ENCODE measurements around the gene CLSTN1. TPM values are rescaled to one million over a fixed set of nuclear protein-coding genes. Genes with fewer than 3 reads are reported as not detected.

Gene CLSTN1
- total and polyA plus RNA-seq, 10 of the 15 experiments (the other 5 are each of a cell fraction or from before 2014, with no cell fraction given): 2.7 to 64.4 (median 23.2) TPM

DNA sequence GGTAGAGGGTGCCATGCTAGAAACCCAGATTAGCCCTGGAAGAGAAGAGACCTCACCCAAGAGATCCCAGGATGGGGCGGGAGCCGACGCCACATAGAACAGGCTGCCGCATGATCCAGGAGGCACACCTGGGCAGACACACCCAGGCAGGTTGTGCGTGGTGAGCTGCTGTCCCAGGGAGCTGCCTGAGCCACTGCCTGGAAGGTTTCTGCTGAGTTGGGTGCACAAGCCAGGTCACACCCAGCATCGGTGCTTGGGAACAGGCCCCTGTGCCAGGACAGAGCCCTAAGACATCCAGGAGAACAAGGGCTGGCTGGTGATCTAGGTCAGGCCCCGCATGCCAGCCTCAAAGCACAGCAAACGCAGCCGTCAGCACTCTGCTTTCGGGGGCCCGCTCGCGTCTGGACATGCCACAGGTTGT lies 46.1 kb upstream of the CLSTN1 start (continued):
- no peak for TF ChIP-seq MEF2A (IDR thresholded peaks at IDR 0.05; ENCODE audit: insufficient read depth, low read depth, low read length)
- TF ChIP-seq, protein P1, sequence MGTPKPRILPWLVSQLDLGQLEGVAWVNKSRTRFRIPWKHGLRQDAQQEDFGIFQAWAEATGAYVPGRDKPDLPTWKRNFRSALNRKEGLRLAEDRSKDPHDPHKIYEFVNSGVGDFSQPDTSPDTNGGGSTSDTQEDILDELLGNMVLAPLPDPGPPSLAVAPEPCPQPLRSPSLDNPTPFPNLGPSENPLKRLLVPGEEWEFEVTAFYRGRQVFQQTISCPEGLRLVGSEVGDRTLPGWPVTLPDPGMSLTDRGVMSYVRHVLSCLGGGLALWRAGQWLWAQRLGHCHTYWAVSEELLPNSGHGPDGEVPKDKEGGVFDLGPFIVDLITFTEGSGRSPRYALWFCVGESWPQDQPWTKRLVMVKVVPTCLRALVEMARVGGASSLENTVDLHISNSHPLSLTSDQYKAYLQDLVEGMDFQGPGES (IDR thresholded peaks at IDR 0.05): no peak
- no peak for TF ChIP-seq GABPA (IDR thresholded peaks at IDR 0.05; ENCODE audit: low read depth)

DNA sequence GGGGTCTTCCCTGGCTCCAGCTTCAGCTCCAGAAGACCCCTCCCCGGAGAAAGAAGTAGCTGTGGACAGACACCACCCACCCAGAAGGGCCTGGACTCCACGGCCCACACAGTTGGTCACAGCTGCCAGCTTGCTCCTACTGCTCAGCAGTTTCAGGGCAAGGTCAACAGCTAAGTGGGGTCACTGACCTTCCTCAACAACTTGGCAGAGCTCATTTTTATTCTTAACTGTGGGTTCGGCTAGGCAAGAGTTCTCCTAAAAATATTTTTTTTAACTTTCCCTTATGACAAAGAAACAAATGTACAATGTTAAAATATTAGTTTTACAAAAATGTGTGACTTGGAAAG lies 44.5 kb upstream of the CLSTN1 start:
- FAIRE-seq (no peak), DNase-seq (ENCODE audit: low read depth, low spot score) (no peak), ATAC-seq (no peak)
- POLR2A ChIA-PET: interaction anchor here (0.7 to 1.8 kb wide), 3 partner anchors 26 to 84 kb away, joined by 3 to 8 read pairs (median 4); no protein-coding TSS in a partner anchor
- SMC1A ChIA-PET (ENCODE audit: uncharacterized antibody, unreplicated experiment): interaction anchor here (0.9 to 16.6 kb wide), 9 partner anchors 15 to 253 kb away, joined by 3 to 428 read pairs (median 4); no protein-coding TSS in a partner anchor
- RAD21 ChIA-PET (ENCODE audit: unreplicated experiment): interaction anchor here (0.8 to 6.4 kb wide), 11 partner anchors 10 to 584 kb away, joined by 3 to 83 read pairs (median 6); no protein-coding TSS in a partner anchor
- Histone ChIP-seq H3K79me2 (ENCODE audit: control insufficient read depth, insufficient read depth, low read length) (no peaks in the 10 kb centered on the region), H4K20me1 (ENCODE audit: control insufficient read depth, insufficient read depth) (no peaks in the 10 kb centered on the region), H3K27ac (ENCODE audit: control insufficient read depth, insufficient read depth) (no peak overlapping the region), H3K27me3 (replicated peaks in 1 of 2; ENCODE audit: control insufficient read depth in 2 of 2, insufficient read depth in 2 of 2, low read length in 1 of 2) (no peaks in the 10 kb centered on the region), H3K9ac (ENCODE audit: control insufficient read depth, insufficient read depth, low read length) (no peak overlapping the region), H3K4me1 (ENCODE audit: control insufficient read depth, insufficient read depth, low read length) (peaks cover 17% of the 10 kb centered on the region), H3K4me3 (no peak overlapping the region), H2AFZ (ENCODE audit: control insufficient read depth, low read depth, low read length) (no peak overlapping the region), H3K36me3 (ENCODE audit: control insufficient read depth in 2 of 2, insufficient read depth in 2 of 2, low read length in 1 of 2) (no peaks in the 10 kb centered on the region), H3K9me3 (replicated peaks; ENCODE audit: control insufficient read depth, insufficient read depth, low read length) (no peaks in the 10 kb centered on the region), H3K4me2 (ENCODE audit: control insufficient read depth, insufficient read depth) (no peak overlapping the region)
- intact Hi-C loops (cut with micrococcal nuclease; ENCODE audit: unreplicated experiment): loop anchor here (10.0 kb wide), 1 partner anchor 373 kb away; no protein-coding TSS in a partner anchor
- TF ChIP-seq TBL1XR1 (IDR thresholded peaks at IDR 0.05; ENCODE audit: low read depth, low read length): no peak
- TF ChIP-seq, protein P2, sequence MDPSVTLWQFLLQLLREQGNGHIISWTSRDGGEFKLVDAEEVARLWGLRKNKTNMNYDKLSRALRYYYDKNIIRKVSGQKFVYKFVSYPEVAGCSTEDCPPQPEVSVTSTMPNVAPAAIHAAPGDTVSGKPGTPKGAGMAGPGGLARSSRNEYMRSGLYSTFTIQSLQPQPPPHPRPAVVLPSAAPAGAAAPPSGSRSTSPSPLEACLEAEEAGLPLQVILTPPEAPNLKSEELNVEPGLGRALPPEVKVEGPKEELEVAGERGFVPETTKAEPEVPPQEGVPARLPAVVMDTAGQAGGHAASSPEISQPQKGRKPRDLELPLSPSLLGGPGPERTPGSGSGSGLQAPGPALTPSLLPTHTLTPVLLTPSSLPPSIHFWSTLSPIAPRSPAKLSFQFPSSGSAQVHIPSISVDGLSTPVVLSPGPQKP (IDR thresholded peaks at IDR 0.05; ENCODE audit: low read depth, low read length): no peak
- TF ChIP-seq, protein P3, sequence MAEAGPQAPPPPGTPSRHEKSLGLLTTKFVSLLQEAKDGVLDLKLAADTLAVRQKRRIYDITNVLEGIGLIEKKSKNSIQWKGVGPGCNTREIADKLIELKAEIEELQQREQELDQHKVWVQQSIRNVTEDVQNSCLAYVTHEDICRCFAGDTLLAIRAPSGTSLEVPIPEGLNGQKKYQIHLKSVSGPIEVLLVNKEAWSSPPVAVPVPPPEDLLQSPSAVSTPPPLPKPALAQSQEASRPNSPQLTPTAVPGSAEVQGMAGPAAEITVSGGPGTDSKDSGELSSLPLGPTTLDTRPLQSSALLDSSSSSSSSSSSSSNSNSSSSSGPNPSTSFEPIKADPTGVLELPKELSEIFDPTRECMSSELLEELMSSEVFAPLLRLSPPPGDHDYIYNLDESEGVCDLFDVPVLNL (IDR thresholded peaks at IDR 0.05; ENCODE audit: low read depth, low read length): no peak
- TF ChIP-seq YBX1 (IDR thresholded peaks at IDR 0.05): no peak
- CTCF ChIA-PET: interaction anchor here (0.7 to 19.1 kb wide), 32 partner anchors 10 to 562 kb away, joined by 3 to 562 read pairs (median 4); partner anchors contain the start of genes CENPS, CTNNBIP1, LZIC and NMNAT1
- 22% methylated on average over 3 of the region's 3 CpGs for WGBS (ENCODE audit: insufficient coverage, insufficient replicate concordance, low lambda C conversion rate, missing lambda C conversion rate)
- BruUV-seq (replicated peaks): no TSS peak
- in situ Hi-C loops (cut with MboI): loop anchor here (5.0 kb wide), 2 partner anchors 81 to 236 kb away; no protein-coding TSS in a partner anchor
